ENCODE results near the gene PSMG3. TPM values are rescaled to one million over a fixed set of nuclear protein-coding genes. Genes with fewer than 3 reads are reported as not detected.

Gene PSMG3
- total RNA-seq, 1 experiment from 2014 or later = 63.0 TPM

- Mint-ChIP-seq H3K27ac (peak overlapping the region in 2 of 3 experiments; percentile 82 to 90; a peak in 3 of 7 replicates), H3K4me3 (peak overlapping the region in 1 of 2 experiments; percentile 40; a peak in 1 of 5 replicates)
These were observed 36.1 kb downstream of the PSMG3 start for GRCh38 chr7:1533547-1534329.

More at GRCh38 chr7:1533547-1534329, 36.1 kb downstream of the PSMG3 start:
- H3K4me1 ChIP-seq (ENCODE audit: insufficient read depth, low read length) = peaks cover 3% of the 10 kb centered on the region; the same call in 1 of the 2 replicates
- H4K20me1 ChIP-seq (ENCODE audit: control insufficient read depth, insufficient read depth, insufficient read length) = no peaks in the 10 kb centered on the region
- H3K27me3 ChIP-seq (ENCODE audit: insufficient read depth, low read length) = no peaks in the 10 kb centered on the region
- H3K14ac ChIP-seq (ENCODE audit: insufficient read depth, low read length) = peak overlapping the region; percentile 46; the same call in 1 of the 2 replicates
- H3K27me3 Mint-ChIP-seq (ENCODE audit: low read depth) = no peaks in the 10 kb centered on the region
- H3K4ac ChIP-seq (ENCODE audit: low read depth, low read length) = no peak overlapping the region
- H3K27ac ChIP-seq (ENCODE audit: insufficient read length, low read depth, low read length) = no peak overlapping the region
- peaks cover 31% of the 10 kb centered on the region in 2 experiments for H3K4me1 Mint-ChIP-seq
- H2BK12ac ChIP-seq (ENCODE audit: insufficient read length, low read depth, low read length) = no peak overlapping the region
- no peak overlapping the region for H2AK5ac ChIP-seq (ENCODE audit: insufficient read length, low read length)
- no peak overlapping the region for H2BK120ac ChIP-seq (ENCODE audit: low read depth, low read length, poor library complexity, severe bottlenecking)
- H4K8ac ChIP-seq (replicated peaks; ENCODE audit: insufficient read length, low read depth, low read length) = no peak overlapping the region
- no peak overlapping the region for H3K56ac ChIP-seq (ENCODE audit: insufficient read length, low read depth, low read length)
- H4K5ac ChIP-seq (ENCODE audit: insufficient read length, low read depth, low read length) = no peak overlapping the region
- no peaks in the 10 kb centered on the region for H3K9me3 Mint-ChIP-seq
- no peaks in the 10 kb centered on the region for H3K36me3 Mint-ChIP-seq (ENCODE audit: insufficient read depth in 1 of 3, low read depth in 3 of 3)
- no peak overlapping the region for H3K18ac ChIP-seq (ENCODE audit: insufficient read length, low read depth, low read length)
- TF ChIP-seq, protein P1, sequence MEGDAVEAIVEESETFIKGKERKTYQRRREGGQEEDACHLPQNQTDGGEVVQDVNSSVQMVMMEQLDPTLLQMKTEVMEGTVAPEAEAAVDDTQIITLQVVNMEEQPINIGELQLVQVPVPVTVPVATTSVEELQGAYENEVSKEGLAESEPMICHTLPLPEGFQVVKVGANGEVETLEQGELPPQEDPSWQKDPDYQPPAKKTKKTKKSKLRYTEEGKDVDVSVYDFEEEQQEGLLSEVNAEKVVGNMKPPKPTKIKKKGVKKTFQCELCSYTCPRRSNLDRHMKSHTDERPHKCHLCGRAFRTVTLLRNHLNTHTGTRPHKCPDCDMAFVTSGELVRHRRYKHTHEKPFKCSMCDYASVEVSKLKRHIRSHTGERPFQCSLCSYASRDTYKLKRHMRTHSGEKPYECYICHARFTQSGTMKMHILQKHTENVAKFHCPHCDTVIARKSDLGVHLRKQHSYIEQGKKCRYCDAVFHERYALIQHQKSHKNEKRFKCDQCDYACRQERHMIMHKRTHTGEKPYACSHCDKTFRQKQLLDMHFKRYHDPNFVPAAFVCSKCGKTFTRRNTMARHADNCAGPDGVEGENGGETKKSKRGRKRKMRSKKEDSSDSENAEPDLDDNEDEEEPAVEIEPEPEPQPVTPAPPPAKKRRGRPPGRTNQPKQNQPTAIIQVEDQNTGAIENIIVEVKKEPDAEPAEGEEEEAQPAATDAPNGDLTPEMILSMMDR (conservative IDR thresholded peaks at IDR 0.05) = no peak
- no peak overlapping the region for H2AFZ ChIP-seq (ENCODE audit: low read length)
- WGBS (ENCODE audit: extremely low coverage, insufficient read length, low lambda C conversion rate) = no CpG with 5 or more reads among the region's 24 CpGs
- no peaks in the 10 kb centered on the region for H3K79me1 ChIP-seq (ENCODE audit: insufficient read depth, low read depth, low read length, poor library complexity, severe bottlenecking)
- H3K4me2 ChIP-seq (ENCODE audit: insufficient read depth, insufficient read length, low read length) = no peak overlapping the region
- H2BK20ac ChIP-seq (ENCODE audit: low read depth, low read length, poor library complexity, severe bottlenecking) = no peak overlapping the region
- H3K23me2 ChIP-seq (ENCODE audit: insufficient read length, low read depth, low read length, poor library complexity, severe bottlenecking) = peaks cover 4% of the 10 kb centered on the region
- H3K79me2 ChIP-seq (ENCODE audit: insufficient read depth, low read length) = peaks cover 7% of the 10 kb centered on the region; the same call in 1 of the 2 replicates
- H3K23ac ChIP-seq (ENCODE audit: insufficient read length, low read depth, low read length) = no peak overlapping the region
- H3K9me3 ChIP-seq (ENCODE audit: control insufficient read depth, low read depth, low read length) = no peaks in the 10 kb centered on the region
- DNase-seq = no peak
- no peak overlapping the region for H2BK5ac ChIP-seq (ENCODE audit: insufficient read length, low read length)
- no peak overlapping the region for H3T11ph ChIP-seq (ENCODE audit: low read length)
- no peak overlapping the region for H3K9ac ChIP-seq (ENCODE audit: extremely low read depth, insufficient read length, low read length)
- H4K91ac ChIP-seq (ENCODE audit: insufficient read length, low read depth, low read length) = no peak overlapping the region
- H2BK15ac ChIP-seq (ENCODE audit: low read depth, low read length) = no peak overlapping the region

Measured in H9 (cell line).